Activated CD4-positive, alpha-beta T cell treated with anti-CD3 and anti-CD28 coated beads, Interleukin-2, amount 10 ng/mL, durations not matched to agents 7 days and 5 days (primary cell): ENCODE measurements around the gene SLC16A13. TPM values are rescaled to one million over a fixed set of nuclear protein-coding genes. Genes with fewer than 3 reads are reported as not detected.

Source experiments
- CTCF ChIA-PET: fragments of 350-600 bp; sonication (Branson Sonifier 250); formaldehyde crosslinking; loops from one replicate; lab custom pipeline; 2021; ENCODE audit warnings: antibody characterized with exemption; lab: Charles Lee
- POLR2A ChIA-PET: fragments of 350-600 bp; sonication (Branson Sonifier 250); formaldehyde crosslinking; loops from one replicate; lab custom pipeline; 2021; ENCODE audit warnings: antibody characterized with exemption; lab: Charles Lee
- DNase-seq: peaks from one replicate; pipeline ENCODE4 v3.0.0-alpha.2; 2020
- H3K27ac Mint-ChIP-seq: one replicate; pipeline ENCODE4 v1.8.0; 2021; ENCODE audit warnings: mild to moderate bottlenecking, moderate library complexity, mixed read lengths
- H3K27me3 Mint-ChIP-seq: one replicate; pipeline ENCODE4 v1.8.0; 2021; ENCODE audit warnings: mixed read lengths
- H3K36me3 Mint-ChIP-seq: one replicate; pipeline ENCODE4 v1.8.0; 2021; ENCODE audit warnings: low read depth, mixed read lengths
- H3K4me1 Mint-ChIP-seq: one replicate; pipeline ENCODE4 v1.8.0; 2021; ENCODE audit warnings: mixed read lengths
- H3K4me3 Mint-ChIP-seq: one replicate; pipeline ENCODE4 v1.8.0; 2021; ENCODE audit warnings: mild to moderate bottlenecking, moderate library complexity, mixed read lengths
- H3K9me3 Mint-ChIP-seq: one replicate; pipeline ENCODE4 v1.8.0; 2021; ENCODE audit warnings: mixed read lengths
- total RNA-seq, 2 experiments: library from RNA; stranded (reverse); gene quantifications; one replicate each; pipeline ENCODE4 v1.2.3, GENCODE V29; 2021

SLC16A13 gene
- total RNA-seq, 2 experiments from 2014 or later, result 18.0 to 19.1 TPM

DNA sequence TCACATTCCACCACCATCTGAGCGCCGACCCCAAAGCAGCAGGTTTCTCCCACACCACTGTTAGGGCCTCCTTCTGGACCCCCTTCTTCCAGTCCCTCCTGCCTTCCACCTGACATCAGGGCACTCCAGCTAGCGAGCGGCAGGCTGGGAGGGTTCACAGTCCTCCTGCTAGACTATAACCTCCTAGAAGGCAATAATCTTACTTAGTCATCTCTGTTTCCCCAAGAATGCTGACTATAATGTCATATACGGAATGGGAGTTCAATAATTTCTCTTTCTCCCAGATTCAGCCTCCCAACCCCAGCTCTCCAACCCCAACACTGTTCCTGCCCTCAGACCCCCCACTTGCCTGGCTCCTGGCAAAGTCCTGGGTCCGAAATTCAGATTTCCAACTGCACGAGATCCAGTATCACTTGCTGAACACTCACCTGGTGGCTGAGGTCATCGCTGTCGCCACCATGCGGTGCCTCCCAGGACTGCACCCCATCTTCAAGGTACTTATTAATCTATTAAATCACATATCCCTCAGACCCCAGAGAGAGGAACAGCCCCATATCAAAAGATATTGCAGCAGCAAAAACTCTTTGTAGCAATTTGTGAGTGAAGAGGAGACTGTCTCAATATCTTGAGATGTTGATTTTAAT lies 34.4 kb upstream of the SLC16A13 start:
- DNase-seq, result peak; percentile 50
- H3K27me3 Mint-ChIP-seq, result no peaks in the 10 kb centered on the region
- POLR2A ChIA-PET, result no interaction called here
- CTCF ChIA-PET, result no interaction called here
- H3K36me3 Mint-ChIP-seq, result peaks cover 40% of the 10 kb centered on the region
- no peaks in the 10 kb centered on the region for H3K9me3 Mint-ChIP-seq
- peaks cover 8% of the 10 kb centered on the region for H3K4me1 Mint-ChIP-seq
- no peak overlapping the region for H3K4me3 Mint-ChIP-seq
- H3K27ac Mint-ChIP-seq, result no peak overlapping the region

DNA sequence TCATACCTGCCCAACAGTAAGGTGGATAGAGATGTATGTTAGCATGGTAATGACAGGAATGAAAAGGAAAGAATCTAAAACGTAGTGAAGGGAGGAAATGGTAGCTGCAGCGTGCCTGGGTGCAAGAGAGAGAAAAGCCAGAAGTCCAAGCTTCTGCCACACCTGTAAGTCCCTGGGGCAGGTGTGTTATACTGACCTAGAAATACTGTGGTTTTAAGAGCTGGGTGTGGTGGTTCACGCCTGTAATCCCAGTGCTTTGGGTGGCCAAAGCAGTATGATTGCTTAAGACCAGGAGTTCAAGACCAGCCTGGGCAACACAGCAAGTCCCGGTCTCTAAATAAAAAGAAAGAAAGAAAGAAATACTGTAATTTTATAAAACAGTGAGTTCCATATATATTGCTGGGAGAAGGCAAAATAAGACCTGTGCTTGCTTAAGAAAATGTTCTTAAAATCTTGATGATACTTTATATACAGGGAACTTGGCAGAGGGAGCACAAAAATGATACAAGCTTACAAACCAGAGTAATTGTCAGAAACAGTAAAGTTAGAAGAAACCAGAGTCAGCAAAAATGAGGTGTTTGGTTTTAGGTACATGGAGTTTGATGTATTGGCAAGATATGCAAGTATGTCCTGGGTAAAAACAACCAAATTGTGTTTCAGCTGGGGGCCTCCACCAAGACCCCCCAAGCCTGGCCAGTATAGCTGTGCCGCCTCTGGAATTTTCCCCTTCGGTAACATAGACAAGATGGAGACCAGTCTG lies 33.3 kb upstream of the SLC16A13 start:
- ChIA-PET CTCF (interaction anchor here (0.6 to 4.7 kb wide), 4 partner anchors 88 to 1345 kb away, joined by 3 to 29 read pairs (median 14); no protein-coding TSS in a partner anchor), POLR2A (no interaction called here)
- Mint-ChIP-seq H3K27me3 (no peaks in the 10 kb centered on the region), H3K4me1 (peaks cover 12% of the 10 kb centered on the region), H3K36me3 (peaks cover 35% of the 10 kb centered on the region), H3K4me3 (no peak overlapping the region), H3K27ac (no peak overlapping the region), H3K9me3 (no peaks in the 10 kb centered on the region)
- DNase-seq, result no peak

DNA sequence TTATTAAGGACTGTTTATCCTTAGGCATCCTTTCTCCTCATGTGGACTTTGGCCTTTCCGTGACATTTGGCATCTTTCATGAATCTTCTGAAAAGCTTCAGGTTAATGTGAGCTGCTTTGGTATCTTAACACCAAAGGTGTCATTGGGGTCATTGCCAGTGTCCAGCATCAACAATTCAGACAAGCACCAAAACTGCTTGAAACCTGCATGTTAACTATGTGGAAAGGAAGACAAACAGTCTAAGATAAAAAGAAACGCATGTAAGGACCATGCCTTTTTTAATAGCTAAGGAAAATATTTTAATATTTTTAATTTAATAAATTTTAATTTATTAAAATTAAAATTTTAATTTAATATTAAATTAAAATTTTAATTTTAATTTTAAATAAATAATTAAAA lies 32.1 kb upstream of the SLC16A13 start:
- H3K36me3 Mint-ChIP-seq, result peaks cover 28% of the 10 kb centered on the region
- no peak for DNase-seq
- H3K27me3 Mint-ChIP-seq, result no peaks in the 10 kb centered on the region
- ChIA-PET POLR2A (interaction anchor here (0.9 kb wide), 1 partner anchor 11 kb away, joined by 3 read pairs; a partner anchor contains a TSS), CTCF (interaction anchor here (0.6 to 4.7 kb wide), 12 partner anchors 8 to 246 kb away, joined by 3 to 29 read pairs (median 3); partner anchors contain the start of genes ALOX12 and RNASEK)
- H3K4me1 Mint-ChIP-seq, result peaks cover 16% of the 10 kb centered on the region
- H3K9me3 Mint-ChIP-seq, result no peaks in the 10 kb centered on the region
- H3K4me3 Mint-ChIP-seq, result no peak overlapping the region
- H3K27ac Mint-ChIP-seq, result no peak overlapping the region

DNA sequence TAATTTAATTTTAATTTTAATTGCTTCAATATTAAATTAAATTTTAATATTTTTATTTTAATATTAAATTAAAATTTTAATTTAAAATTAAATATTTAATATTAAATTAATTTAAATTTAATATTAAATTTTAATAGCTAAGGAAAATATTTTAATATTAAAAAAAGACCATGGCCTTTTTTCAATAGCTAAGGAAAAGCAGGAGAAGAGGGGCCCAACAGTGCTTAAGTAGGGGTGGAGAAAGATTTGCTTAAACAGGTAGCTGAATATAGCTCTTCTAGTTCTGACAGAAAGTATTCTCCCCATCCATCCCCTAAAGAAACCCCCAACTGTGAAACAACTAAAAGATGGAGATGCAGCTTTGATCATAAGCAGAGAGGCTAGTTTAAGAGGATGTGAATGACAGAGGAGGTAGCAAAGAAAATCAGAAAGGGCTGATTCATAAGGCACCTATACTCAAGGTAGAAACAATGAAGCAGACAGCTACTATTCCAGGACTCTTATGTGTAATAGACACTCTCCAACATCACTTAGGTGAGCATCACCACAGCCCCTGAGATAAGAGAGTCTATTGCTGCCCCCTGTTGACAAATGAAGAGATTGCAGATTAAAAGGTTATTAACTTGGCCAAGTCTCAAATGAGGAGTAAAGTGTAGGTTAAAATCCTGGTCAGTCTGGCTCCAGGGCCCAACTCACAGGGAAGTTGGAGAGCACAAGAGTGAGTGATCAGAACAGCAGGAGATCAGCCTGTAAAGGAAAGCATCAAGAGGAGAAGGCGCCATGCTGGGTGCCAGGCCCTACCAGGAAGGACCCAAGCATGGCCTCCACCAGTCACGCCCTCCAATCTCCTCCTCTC lies 31.2 kb upstream of the SLC16A13 start:
- peaks cover 23% of the 10 kb centered on the region for H3K4me1 Mint-ChIP-seq
- H3K27ac Mint-ChIP-seq, result peak overlapping the region; percentile 15
- H3K27me3 Mint-ChIP-seq, result no peaks in the 10 kb centered on the region
- H3K4me3 Mint-ChIP-seq, result no peak overlapping the region
- H3K9me3 Mint-ChIP-seq, result no peaks in the 10 kb centered on the region
- DNase-seq, result peak; percentile 70
- ChIA-PET CTCF (interaction anchor here (0.6 to 4.7 kb wide), 16 partner anchors 8 to 245 kb away, joined by 3 to 29 read pairs (median 4); partner anchors contain the start of genes ALOX12, BCL6B, RNASEK and SLC16A13), POLR2A (interaction anchor here (0.6 to 0.9 kb wide), 2 partner anchors 10 to 34 kb away, joined by 3 to 5 read pairs; a partner anchor contains a TSS)
- H3K36me3 Mint-ChIP-seq, result peaks cover 27% of the 10 kb centered on the region

DNA sequence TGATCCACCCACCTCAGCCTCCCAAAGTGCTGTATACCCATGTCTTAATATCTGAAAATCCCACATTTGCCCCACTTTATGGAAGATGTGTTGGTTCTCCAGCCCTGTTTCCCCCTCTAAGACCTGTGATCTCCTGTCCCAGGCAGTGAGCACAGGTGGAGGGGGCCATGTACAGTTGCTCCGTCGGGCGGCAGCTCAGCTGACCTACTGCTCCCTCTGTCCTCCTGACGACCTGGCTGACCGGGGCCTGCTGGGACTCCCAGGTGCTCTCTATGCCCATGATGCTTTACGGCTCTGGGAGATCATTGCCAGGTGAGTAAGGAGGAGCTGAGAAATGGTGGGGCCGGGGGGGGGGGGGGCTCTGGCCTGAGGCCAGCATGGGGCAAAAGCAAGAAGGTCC lies 30.1 kb upstream of the SLC16A13 start:
- Mint-ChIP-seq H3K4me3 (no peak overlapping the region), H3K27ac (no peak overlapping the region), H3K4me1 (peaks cover 34% of the 10 kb centered on the region), H3K36me3 (peaks cover 25% of the 10 kb centered on the region), H3K27me3 (no peaks in the 10 kb centered on the region), H3K9me3 (no peaks in the 10 kb centered on the region)
- POLR2A ChIA-PET, result no interaction called here
- DNase-seq, result no peak
- CTCF ChIA-PET, result interaction anchor here (1.9 to 4.7 kb wide), 5 partner anchors 9 to 95 kb away, joined by 4 to 29 read pairs (median 17); partner anchors contain the start of genes ALOX12 and BCL6B

DNA sequence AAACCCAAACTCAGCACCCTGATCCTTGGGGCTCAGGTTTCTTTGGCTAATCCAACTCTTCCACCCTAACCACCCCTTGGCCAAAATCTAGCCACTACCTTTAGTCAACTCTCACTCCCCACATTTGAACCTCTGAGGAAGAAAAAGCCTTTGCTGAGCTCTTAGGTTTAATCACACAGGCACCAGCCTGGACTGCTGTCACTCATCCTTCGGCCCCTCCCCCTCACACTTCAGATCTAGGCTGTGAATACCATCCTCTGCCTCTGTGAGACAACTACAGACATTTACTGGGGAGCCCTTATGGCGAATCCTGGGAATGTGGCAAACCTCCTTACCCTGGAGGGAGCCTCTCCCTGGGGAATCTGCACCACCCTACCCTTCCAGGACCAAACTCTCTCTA lies 28.7 kb upstream of the SLC16A13 start:
- CTCF ChIA-PET, result interaction anchor here (0.8 to 4.7 kb wide), 4 partner anchors 93 to 104 kb away, joined by 3 to 23 read pairs (median 4); no protein-coding TSS in a partner anchor
- H3K36me3 Mint-ChIP-seq, result peaks cover 16% of the 10 kb centered on the region
- peaks cover 47% of the 10 kb centered on the region for H3K4me1 Mint-ChIP-seq
- H3K27me3 Mint-ChIP-seq, result no peaks in the 10 kb centered on the region
- DNase-seq, result no peak
- H3K4me3 Mint-ChIP-seq, result no peak overlapping the region
- no peak overlapping the region for H3K27ac Mint-ChIP-seq
- H3K9me3 Mint-ChIP-seq, result no peaks in the 10 kb centered on the region
- POLR2A ChIA-PET, result no interaction called here

DNA sequence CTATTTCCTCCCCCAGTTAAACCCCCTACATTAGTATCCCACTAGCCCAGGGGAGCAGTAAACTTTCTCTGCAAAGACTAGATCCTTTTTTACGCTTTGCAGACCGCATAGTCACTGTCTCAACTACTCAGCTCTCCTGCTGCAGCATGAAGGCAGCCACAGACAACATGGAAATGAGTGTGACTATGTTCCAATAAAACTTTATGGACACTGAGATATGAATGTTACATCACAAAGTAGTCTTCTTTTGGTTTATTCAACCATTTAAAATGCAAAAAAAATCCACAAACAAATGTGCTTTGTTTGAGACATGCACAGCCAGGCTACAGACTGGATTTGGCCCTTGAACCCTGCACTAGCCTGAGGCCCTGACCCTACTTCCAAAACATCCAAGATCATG lies 25.3 kb upstream of the SLC16A13 start:
- no peak for DNase-seq
- Mint-ChIP-seq H3K4me1 (peaks cover 47% of the 10 kb centered on the region), H3K9me3 (no peaks in the 10 kb centered on the region), H3K4me3 (peak overlapping the region; percentile 64), H3K27ac (peak overlapping the region; percentile 80), H3K27me3 (no peaks in the 10 kb centered on the region), H3K36me3 (peaks cover 26% of the 10 kb centered on the region)
- POLR2A ChIA-PET, result no interaction called here
- CTCF ChIA-PET, result interaction anchor here (1.1 kb wide), 1 partner anchor 96 kb away, joined by 4 read pairs; no protein-coding TSS in a partner anchor

DNA sequence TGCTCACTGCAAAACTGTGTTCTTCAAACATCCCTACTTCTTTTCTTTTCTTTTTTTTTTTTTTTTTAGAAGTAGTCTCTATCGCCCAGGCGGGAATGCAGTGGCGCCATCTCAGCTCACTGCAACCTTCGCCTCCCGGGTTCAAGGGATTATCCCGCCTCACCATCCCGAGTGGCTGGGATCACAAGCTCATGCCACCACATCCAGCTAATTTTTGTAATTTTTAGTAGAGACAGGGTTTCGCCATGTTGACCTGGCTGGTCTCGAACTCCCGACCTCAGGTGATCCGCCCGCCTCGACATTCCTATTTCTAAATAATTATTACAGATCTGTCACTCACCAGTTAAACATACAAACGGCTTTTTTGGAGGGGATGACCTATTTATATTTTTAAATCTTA lies 24.4 kb upstream of the SLC16A13 start:
- peaks cover 34% of the 10 kb centered on the region for H3K36me3 Mint-ChIP-seq
- POLR2A ChIA-PET, result no interaction called here
- H3K4me1 Mint-ChIP-seq, result peaks cover 56% of the 10 kb centered on the region

DNA sequence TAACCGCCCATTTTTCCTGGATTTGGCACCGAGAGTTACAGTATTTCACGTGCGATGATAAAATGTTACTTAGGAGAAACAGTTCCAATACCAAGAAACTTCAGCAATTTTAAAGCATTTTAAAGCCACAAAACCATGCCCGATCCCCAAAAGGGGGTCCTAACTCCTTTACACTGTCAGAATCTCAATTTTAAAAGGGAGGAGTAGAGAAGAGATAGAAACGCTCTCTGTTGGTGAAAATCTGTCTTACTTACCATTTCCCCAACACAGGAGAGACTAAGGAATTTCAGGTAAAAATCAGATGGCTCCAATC lies 23.9 kb upstream of the SLC16A13 start:
- no peaks in the 10 kb centered on the region for H3K9me3 Mint-ChIP-seq
- H3K36me3 Mint-ChIP-seq, result peaks cover 39% of the 10 kb centered on the region
- peak overlapping the region; percentile 99 for H3K27ac Mint-ChIP-seq
- ChIA-PET CTCF (interaction anchor here (1.3 to 2.5 kb wide), 5 partner anchors 8 to 101 kb away, joined by 3 to 17 read pairs (median 4); partner anchors contain the start of gene BCL6B), POLR2A (no interaction called here)
- H3K4me3 Mint-ChIP-seq, result peak overlapping the region; percentile 98
- no peak for DNase-seq
- H3K27me3 Mint-ChIP-seq, result no peaks in the 10 kb centered on the region
- H3K4me1 Mint-ChIP-seq, result peaks cover 61% of the 10 kb centered on the region

More for the DNA sequence above, 24.4 kb upstream of the SLC16A13 start:
- CTCF ChIA-PET, result interaction anchor here (1.6 kb wide), 2 partner anchors 97 to 101 kb away, joined by 4 to 8 read pairs; no protein-coding TSS in a partner anchor
- DNase-seq, result no peak
- Mint-ChIP-seq H3K27me3 (no peaks in the 10 kb centered on the region), H3K9me3 (no peaks in the 10 kb centered on the region), H3K27ac (peak overlapping the region; percentile 99), H3K4me3 (peak overlapping the region; percentile 98)

DNA sequence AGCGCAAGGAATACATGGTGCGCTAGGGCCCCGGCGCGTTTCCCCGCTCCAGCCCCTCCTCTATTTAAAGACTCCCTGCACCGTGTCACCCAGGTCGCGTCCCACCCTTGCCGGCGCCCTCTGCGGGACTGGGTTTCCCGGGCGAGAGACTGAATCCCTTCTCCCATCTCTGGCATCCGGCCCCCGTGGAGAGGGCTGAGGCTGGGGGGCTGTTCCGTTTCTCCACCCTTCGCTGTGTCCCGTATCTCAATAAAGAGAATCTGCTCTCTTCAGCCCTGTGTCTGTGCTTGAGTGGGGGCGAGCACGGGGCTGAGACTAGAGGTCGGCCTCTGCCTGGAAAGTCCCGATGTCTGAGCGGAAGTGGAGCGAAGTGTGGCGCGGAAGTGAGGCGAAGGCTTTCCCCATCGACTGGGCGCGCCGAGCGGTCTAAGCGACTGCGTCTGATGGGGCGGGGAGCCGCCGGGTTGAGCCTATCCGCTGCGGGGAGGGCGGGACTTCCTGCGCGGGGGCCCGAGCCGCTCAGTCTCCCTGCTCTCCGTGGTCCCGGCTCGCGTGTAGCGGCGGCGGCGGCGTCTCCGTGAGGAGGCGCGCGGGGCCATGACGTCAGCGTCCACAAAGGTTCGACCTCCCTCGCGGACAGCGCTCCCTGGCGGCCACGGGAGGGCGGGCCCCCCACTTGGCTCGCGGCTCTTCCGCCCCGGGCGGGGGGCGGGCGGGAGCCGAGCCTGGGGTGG lies 21.4 kb upstream of the SLC16A13 start:
- CTCF ChIA-PET, result interaction anchor here (1.0 to 2.5 kb wide), 7 partner anchors 7 to 262 kb away, joined by 3 to 17 read pairs (median 4); partner anchors contain the start of genes BCL6B and SLC16A13
- peak overlapping the region; percentile 99 for H3K27ac Mint-ChIP-seq
- POLR2A ChIA-PET, result interaction anchor here (0.6 kb wide), 2 partner anchors 10 to 843 kb away, joined by 3 read pairs; partner anchors contain the start of gene NAA38
- no peaks in the 10 kb centered on the region for H3K27me3 Mint-ChIP-seq
- peaks cover 69% of the 10 kb centered on the region for H3K4me1 Mint-ChIP-seq
- H3K4me3 Mint-ChIP-seq, result peak overlapping the region; percentile 98
- H3K36me3 Mint-ChIP-seq, result peaks cover 42% of the 10 kb centered on the region
- H3K9me3 Mint-ChIP-seq, result no peaks in the 10 kb centered on the region
- DNase-seq, result peak; percentile 98
